Naive thymus-derived CD4-positive, alpha-beta T cell (primary cell): ENCODE measurements around the gene C15orf39. TPM values are rescaled to one million over a fixed set of nuclear protein-coding genes. Genes with fewer than 3 reads are reported as not detected.
A peak's percentile ranks its signal among the peaks of the same experiment; 100 is the strongest.
"Not testable (repeated sequence)": the region's sequence is repeated elsewhere in the genome, so short reads cannot be mapped to it uniquely, and the experiment has no call there.

Experiments used
- ATAC-seq: fragments of 150-1000 bp; cut with Tn5 transposase; 2 replicates; pipeline ENCODE4 v1.10.0; 2021; ENCODE audit warnings: mild to moderate bottlenecking, moderate library complexity
- CTCF ChIA-PET: fragments of 350-600 bp; sonication (Branson Sonifier 250); formaldehyde crosslinking; loops from one replicate; lab custom pipeline; 2021; ENCODE audit warnings: antibody characterized with exemption; lab: Charles Lee
- POLR2A ChIA-PET: fragments of 350-600 bp; sonication (Branson Sonifier 250); formaldehyde crosslinking; loops from one replicate; lab custom pipeline; 2021; ENCODE audit warnings: antibody characterized with exemption, inconsistent platforms; lab: Charles Lee
- DNase-seq, 9 donors: peaks; one replicate each; pipeline versions ENCODE4 v3.0.0 to v3.0.0-alpha.2; 2020 to 2022; ENCODE audit warnings: mixed read lengths in 1 of 9
- H3K27ac ChIP-seq: one replicate; pipeline ENCODE4 v1.7.0; 2013; ENCODE audit warnings: mild to moderate bottlenecking, low read depth, low read length, moderate library complexity
- H3K27me3 ChIP-seq, 2 donors: one replicate each; pipeline ENCODE4 v1.7.0; 2013; ENCODE audit warnings: low read length in 2 of 2, mild to moderate bottlenecking in 2 of 2, moderate library complexity in 2 of 2; ENCODE audit not compliant: control insufficient read depth in 2 of 2, insufficient read depth in 2 of 2
- H3K36me3 ChIP-seq, 3 experiments: 1 replicate in 2 of 3; 2 replicates in 1 of 3; pipeline ENCODE4 v1.7.0; 2013; ENCODE audit warnings: low read length in 3 of 3, mild to moderate bottlenecking in 3 of 3, moderate library complexity in 1 of 3; ENCODE audit not compliant: insufficient read depth in 3 of 3, control insufficient read depth in 2 of 3
- H3K4me1 ChIP-seq, 2 donors: one replicate each; pipeline ENCODE4 v1.7.0; 2013; ENCODE audit warnings: low read length in 2 of 2, mild to moderate bottlenecking in 2 of 2, moderate library complexity in 1 of 2; ENCODE audit not compliant: control insufficient read depth in 2 of 2, insufficient read depth in 2 of 2
- H3K4me3 ChIP-seq: 2 replicates; pipeline ENCODE4 v1.7.0; 2013; ENCODE audit warnings: mild to moderate bottlenecking, low read length
- H3K9me3 ChIP-seq, 3 experiments: 1 replicate in 2 of 3; 2 replicates in 1 of 3; pipeline ENCODE4 v1.7.0; 2013; ENCODE audit warnings: low read length in 3 of 3; ENCODE audit not compliant: control insufficient read depth in 2 of 3
- H3K27ac Mint-ChIP-seq, 9 donors: one replicate each; pipeline ENCODE4 v1.8.0; 2020 to 2022; ENCODE audit warnings: mixed read lengths in 9 of 9, mild to moderate bottlenecking in 8 of 9, moderate library complexity in 5 of 9, inconsistent platforms in 2 of 9
- H3K27me3 Mint-ChIP-seq, 5 donors: one replicate each; pipeline ENCODE4 v1.8.0; 2021 to 2022; ENCODE audit warnings: mixed read lengths in 5 of 5, mild to moderate bottlenecking in 1 of 5
- H3K36me3 Mint-ChIP-seq, 5 donors: one replicate each; pipeline ENCODE4 v1.8.0; 2020 to 2022; ENCODE audit warnings: mixed read lengths in 5 of 5, mild to moderate bottlenecking in 3 of 5, inconsistent platforms in 1 of 5
- H3K4me1 Mint-ChIP-seq, 7 donors: one replicate each; pipeline ENCODE4 v1.8.0; 2020 to 2022; ENCODE audit warnings: mixed read lengths in 7 of 7, mild to moderate bottlenecking in 3 of 7, inconsistent platforms in 1 of 7
- H3K4me3 Mint-ChIP-seq, 10 donors: one replicate each; pipeline ENCODE4 v1.8.0; 2020 to 2022; ENCODE audit warnings: mild to moderate bottlenecking in 10 of 10, mixed read lengths in 10 of 10, moderate library complexity in 6 of 10, inconsistent platforms in 2 of 10
- H3K9me3 Mint-ChIP-seq, 11 donors: one replicate each; pipeline ENCODE4 v1.8.0; 2020 to 2022; ENCODE audit warnings: mixed read lengths in 11 of 11, mild to moderate bottlenecking in 4 of 11, inconsistent platforms in 1 of 11, moderate library complexity in 1 of 11
- intact Hi-C, 2 donors: fragments of 100-400 bp; cut with micrococcal nuclease; formaldehyde crosslinking; loops; one replicate each; pipeline ENCODE4 v1.15.1; 2023
- polyA plus RNA-seq, 2 donors: library from polyadenylated mRNA; unstranded; fragments of 300-500 nt; fragmentation: Illumina TruSeq; gene quantifications; one replicate each; pipeline ENCODE4 v1.2.3, GENCODE V29; 2021
- total RNA-seq, 6 experiments: library from RNA in 5 of 6; stranded (reverse) in 5 of 6; gene quantifications; 1 replicate in 5 of 6; 2 replicates in 1 of 6; pipeline ENCODE4 v1.2.3 and lab custom pipeline; 2021 to 2026

C15orf39 gene
- total and polyA plus RNA-seq, 7 experiments from 2014 or later, result 2.1 to 124 (median 31.9) TPM

DNA sequence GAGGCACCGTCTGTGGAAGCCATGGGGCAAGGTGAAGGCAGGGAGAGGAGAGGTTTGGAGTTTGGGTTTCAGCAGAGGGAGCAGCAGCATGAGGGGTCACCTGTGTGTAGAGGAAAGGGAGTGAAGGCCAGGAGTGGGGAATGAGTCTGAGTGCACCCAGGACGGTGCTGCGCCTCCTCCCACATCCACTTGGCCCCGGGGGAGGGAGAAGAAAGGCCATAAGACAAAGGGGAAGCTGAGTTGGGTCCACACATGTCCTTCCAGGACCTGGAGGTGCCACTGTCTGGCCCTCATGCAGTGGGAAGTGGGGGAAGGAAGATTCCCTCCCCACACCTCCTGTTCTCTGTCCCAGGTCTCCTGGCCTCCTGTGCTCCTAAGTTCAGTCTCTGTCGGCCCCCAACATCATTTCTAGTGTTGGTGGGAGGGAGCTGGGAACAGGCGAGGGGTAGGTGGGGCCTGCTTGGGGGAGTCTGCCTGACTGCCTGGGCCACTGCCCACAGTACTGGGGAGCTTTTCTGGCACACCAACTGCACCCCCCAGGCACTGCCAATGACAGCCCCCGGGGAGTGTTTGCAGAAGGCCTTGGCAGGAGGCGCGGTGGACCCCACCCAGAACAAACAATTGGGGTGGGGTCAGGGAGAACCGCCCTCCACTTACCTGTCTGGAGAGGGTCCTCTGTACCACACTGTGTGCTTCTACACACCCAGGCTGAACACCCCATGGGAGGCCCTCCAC, 23.6 kb downstream of the C15orf39 start:
- H3K36me3 Mint-ChIP-seq, H3K27me3 Mint-ChIP-seq, intact Hi-C loops, H3K27me3 ChIP-seq, DNase-seq, POLR2A ChIA-PET, ATAC-seq, H3K4me1 Mint-ChIP-seq, H3K4me3 Mint-ChIP-seq, H3K27ac ChIP-seq, H3K9me3 ChIP-seq, H3K9me3 Mint-ChIP-seq, H3K36me3 ChIP-seq, H3K4me1 ChIP-seq, CTCF ChIA-PET, H3K4me3 ChIP-seq: not testable (repeated sequence)
- peak overlapping the region in 1 of 9 donors; percentile 38 for H3K27ac Mint-ChIP-seq

DNA sequence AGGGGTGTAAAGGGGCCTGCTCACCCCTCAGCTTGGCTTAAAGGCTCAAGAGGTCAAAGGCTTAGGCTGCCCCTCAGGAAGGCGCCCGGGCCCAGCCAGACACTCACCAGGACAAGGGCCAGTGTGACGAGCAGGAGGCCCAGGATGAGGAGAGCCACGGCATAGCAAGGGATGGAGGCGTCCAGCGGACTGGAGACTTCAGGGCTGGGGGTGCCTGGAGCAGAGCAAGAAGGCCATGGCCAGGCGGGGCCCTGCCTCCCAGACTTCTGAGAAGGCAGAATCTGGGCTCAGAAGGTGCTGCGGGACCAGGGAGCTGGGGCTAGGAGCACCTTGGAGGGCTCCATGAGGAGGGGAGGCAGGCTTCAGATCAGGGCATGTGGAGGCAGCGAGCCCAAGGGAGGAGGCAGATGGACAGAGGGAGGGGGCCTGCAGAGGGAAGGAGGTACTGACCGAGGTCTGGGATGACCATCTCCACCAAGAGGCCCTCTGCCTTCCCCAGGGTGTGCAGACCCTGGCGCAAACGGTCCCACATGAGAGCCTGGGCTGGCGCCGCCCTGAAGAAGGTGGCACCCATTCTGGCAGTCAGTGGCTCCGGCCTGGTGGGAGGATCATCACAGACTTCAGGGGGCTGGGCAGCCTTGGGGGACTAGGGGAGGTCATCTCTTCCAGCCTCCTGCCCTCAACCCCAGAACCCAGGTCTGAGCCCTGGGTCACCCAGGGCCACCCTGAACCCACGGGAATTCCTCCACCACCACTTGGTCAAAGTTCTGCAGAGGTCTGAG, 24.5 kb downstream of the C15orf39 start:
- intact Hi-C loops, result no loop called here
- DNase-seq, result peak in 1 of 9 donors; percentile 1
- peaks cover 0 to 6% (median 0%) of the 10 kb centered on the region in 5 donors for H3K27me3 Mint-ChIP-seq

DNA sequence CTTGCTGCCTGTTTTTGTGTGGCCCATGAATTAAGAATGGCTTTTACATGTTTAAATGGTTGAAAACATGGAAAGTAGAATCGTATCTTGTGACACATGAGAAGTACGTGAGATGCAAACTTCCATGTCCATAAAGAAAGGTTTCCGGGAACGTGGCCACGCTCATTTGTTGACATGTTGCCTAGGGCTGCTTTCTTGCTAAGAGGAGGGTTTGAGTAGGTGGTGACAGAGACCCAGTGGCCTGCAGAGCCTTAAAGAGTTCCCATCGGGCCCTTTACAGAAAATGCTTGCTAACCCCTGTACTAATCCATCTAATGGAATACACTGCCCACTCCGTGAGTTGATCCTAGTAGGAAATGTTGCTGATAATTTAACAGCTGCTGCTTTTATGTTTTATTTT, 25.4 kb downstream of the C15orf39 start:
- H3K4me3 Mint-ChIP-seq, POLR2A ChIA-PET, intact Hi-C loops, H3K27ac Mint-ChIP-seq, H3K27me3 ChIP-seq, H3K4me3 ChIP-seq, H3K4me1 Mint-ChIP-seq, CTCF ChIA-PET, H3K36me3 Mint-ChIP-seq, H3K9me3 Mint-ChIP-seq, H3K27ac ChIP-seq, ATAC-seq, H3K9me3 ChIP-seq, DNase-seq, H3K36me3 ChIP-seq, H3K4me1 ChIP-seq: not testable (repeated sequence)
- H3K27me3 Mint-ChIP-seq, result peaks cover 0 to 13% (median 5%) of the 10 kb centered on the region in 5 donors

More for the DNA sequence above, 24.5 kb downstream of the C15orf39 start:
- Mint-ChIP-seq H3K4me3 (no peak overlapping the region), H3K36me3 (no peaks in the 10 kb centered on the region), H3K27ac (no peak overlapping the region), H3K4me1 (peaks cover 0 to 3% (median 0%) of the 10 kb centered on the region in 7 donors), H3K9me3 (no peaks in the 10 kb centered on the region)
- Histone ChIP-seq H3K27ac (no peak overlapping the region), H3K4me3 (no peak overlapping the region), H3K9me3 (no peaks in the 10 kb centered on the region), H3K4me1 (no peaks in the 10 kb centered on the region), H3K36me3 (no peaks in the 10 kb centered on the region), H3K27me3 (no peaks in the 10 kb centered on the region)
- CTCF ChIA-PET, result no interaction called here
- no peak for ATAC-seq
- POLR2A ChIA-PET, result no interaction called here

DNA sequence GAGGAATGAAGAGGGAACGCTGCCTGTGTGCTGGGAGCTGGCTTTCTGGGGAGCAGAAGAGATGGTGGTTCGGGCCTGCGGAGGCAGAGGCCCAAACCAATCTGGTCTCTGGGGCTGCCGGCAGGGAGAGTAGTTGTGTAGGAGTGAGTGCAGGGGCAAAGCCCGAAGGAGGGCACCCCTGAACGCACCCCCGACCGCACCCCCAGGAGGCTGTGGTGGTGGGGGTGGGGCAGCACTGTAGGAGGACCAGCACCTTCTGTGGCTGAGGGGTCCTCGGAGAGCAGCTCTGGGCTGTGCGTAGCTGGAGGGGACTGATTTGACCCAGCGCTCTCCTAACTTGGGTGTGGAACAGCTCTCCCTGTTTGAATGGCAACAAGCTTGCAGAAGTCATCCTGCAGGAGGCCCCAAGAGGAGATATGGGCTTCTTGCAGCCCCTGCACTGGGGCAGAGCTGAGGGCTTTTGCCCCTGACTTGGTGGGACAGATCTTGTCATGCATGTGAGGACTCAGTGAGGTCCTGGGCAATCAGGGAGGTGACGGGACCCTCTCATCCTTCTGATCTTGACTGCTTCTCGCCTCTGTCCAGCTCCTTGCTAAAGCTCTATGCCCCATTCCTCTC, 26.1 kb downstream of the C15orf39 start:
- POLR2A ChIA-PET, result no interaction called here
- intact Hi-C loops, result no loop called here

DNA sequence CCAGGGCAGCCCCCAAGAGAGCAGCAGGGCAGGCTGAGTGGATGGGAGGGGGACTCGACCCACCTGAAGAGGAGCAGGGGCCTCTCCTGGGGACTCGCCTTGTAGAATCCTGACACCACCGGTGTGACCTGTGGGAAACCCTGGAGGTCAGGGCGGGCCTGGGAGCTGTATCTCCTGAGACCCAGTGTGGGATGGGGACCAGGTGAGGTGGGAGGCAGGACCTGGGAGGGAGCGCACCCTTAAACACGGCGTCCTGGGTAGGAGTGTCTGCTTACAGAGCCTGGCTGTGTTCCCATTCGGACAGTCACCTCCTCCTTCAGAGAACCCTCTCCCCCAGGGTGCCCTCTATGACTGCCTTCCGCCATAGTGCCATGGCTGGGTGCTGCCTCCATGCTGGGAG, 27.1 kb downstream of the C15orf39 start:
- peaks cover 0 to 3% (median 0%) of the 10 kb centered on the region in 5 donors for H3K36me3 Mint-ChIP-seq
- no peaks in the 10 kb centered on the region for H3K4me1 ChIP-seq
- no peak overlapping the region for H3K27ac ChIP-seq
- H3K9me3 ChIP-seq, result no peaks in the 10 kb centered on the region
- DNase-seq (peak in 1 of 9 donors; percentile 3), ATAC-seq (no peak)
- CTCF ChIA-PET, result no interaction called here
- POLR2A ChIA-PET, result no interaction called here
- no peak overlapping the region for H3K4me3 Mint-ChIP-seq
- peaks cover 0 to 18% (median 13%) of the 10 kb centered on the region in 5 donors for H3K27me3 Mint-ChIP-seq
- no peaks in the 10 kb centered on the region for H3K9me3 Mint-ChIP-seq
- H3K27me3 ChIP-seq, result no peaks in the 10 kb centered on the region
- no peak overlapping the region for H3K27ac Mint-ChIP-seq
- H3K4me1 Mint-ChIP-seq, result peaks cover 0 to 5% (median 0%) of the 10 kb centered on the region in 7 donors
- H3K4me3 ChIP-seq, result no peak overlapping the region
- no peaks in the 10 kb centered on the region for H3K36me3 ChIP-seq
- intact Hi-C loops, result no loop called here

More for the DNA sequence above, 26.1 kb downstream of the C15orf39 start:
- Mint-ChIP-seq H3K4me3 (no peak overlapping the region), H3K27me3 (peaks cover 0 to 16% (median 11%) of the 10 kb centered on the region in 5 donors), H3K9me3 (no peaks in the 10 kb centered on the region), H3K36me3 (peaks cover 0 to 3% (median 0%) of the 10 kb centered on the region in 5 donors), H3K4me1 (peaks cover 0 to 5% (median 0%) of the 10 kb centered on the region in 7 donors), H3K27ac (no peak overlapping the region)
- H3K27me3 ChIP-seq, result no peaks in the 10 kb centered on the region
- H3K27ac ChIP-seq, result no peak overlapping the region
- no peak for ATAC-seq
- no peaks in the 10 kb centered on the region for H3K36me3 ChIP-seq
- H3K4me1 ChIP-seq, result no peaks in the 10 kb centered on the region
- no peaks in the 10 kb centered on the region for H3K9me3 ChIP-seq
- peak in 1 of 9 donors; percentile 1 for DNase-seq
- CTCF ChIA-PET, result no interaction called here
- no peak overlapping the region for H3K4me3 ChIP-seq

DNA sequence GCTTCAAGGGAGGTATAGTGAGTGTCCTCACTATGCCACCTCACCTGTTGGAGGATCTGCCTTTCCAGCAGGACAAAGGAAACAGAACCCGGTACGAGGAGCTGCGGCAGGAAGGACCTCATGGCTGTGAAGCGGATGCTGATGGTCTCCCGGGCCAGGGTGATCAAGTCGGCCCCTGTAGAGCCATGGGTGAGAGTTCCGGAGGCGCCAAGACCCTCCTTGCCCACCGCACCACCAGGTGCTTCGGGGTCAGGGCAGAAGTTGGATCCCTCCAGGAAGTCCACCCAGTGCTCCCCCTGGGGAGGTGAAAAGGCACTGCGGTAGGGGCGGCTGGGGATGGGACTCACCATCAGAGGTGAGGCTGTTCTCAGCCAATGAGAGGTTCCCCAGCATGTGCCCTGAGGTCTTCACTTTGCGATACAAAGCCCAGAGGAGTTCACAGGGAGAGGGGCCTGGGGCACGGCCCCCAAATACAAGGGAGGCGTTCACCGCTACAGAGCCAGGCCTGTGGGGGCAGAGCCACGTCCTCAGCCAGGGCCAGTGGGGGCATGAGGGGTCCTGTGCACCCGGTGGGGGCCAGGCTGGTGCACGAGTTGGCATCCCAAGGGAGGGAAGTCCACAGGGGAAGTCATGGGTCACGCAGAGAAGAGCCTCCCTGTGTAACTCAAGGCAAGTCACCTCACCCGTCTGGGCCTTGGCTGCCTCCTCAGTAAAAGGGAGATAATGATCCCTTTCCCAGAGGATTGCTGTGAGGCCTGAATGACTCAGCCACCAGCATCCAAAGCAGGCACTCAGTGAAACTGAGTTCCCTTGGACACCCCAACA, 27.7 kb downstream of the C15orf39 start:
- H3K27ac Mint-ChIP-seq, result no peak overlapping the region
- peaks cover 0 to 18% (median 13%) of the 10 kb centered on the region in 5 donors for H3K27me3 Mint-ChIP-seq
- peaks cover 0 to 5% (median 0%) of the 10 kb centered on the region in 7 donors for H3K4me1 Mint-ChIP-seq
- POLR2A ChIA-PET, result no interaction called here
- ATAC-seq (no peak), DNase-seq (peak in 1 of 9 donors; percentile 3)
- no peaks in the 10 kb centered on the region for H3K9me3 ChIP-seq
- intact Hi-C loops, result no loop called here
- CTCF ChIA-PET, result no interaction called here
- peaks cover 0 to 3% (median 0%) of the 10 kb centered on the region in 5 donors for H3K36me3 Mint-ChIP-seq
- no peaks in the 10 kb centered on the region for H3K4me1 ChIP-seq
- H3K4me3 Mint-ChIP-seq, result no peak overlapping the region
- no peaks in the 10 kb centered on the region for H3K9me3 Mint-ChIP-seq
- no peaks in the 10 kb centered on the region for H3K27me3 ChIP-seq
- H3K4me3 ChIP-seq, result no peak overlapping the region
- H3K36me3 ChIP-seq, result no peaks in the 10 kb centered on the region
- no peak overlapping the region for H3K27ac ChIP-seq
